GM12878 (cell line): ENCODE measurements around the gene SPSB2. TPM values are rescaled to one million over a fixed set of nuclear protein-coding genes. Genes with fewer than 3 reads are reported as not detected.

ENCODE experiments used
- ATAC-seq: fragments of 200-7000 bp; cut with Tn5 transposase; 3 replicates; pipeline ENCODE4 v1.9.1; 2020; ENCODE audit warnings: mild to moderate bottlenecking, moderate library complexity
- BruUV-seq: library from RNA; stranded (reverse); fragments of 400-500 nt; replicated peaks from 2 replicates; lab custom pipeline; 2021; lab: Mats Ljungman, UMichigan
- CTCF ChIA-PET: fragments of 300-600 bp; sonication (Branson Sonifier 250); formaldehyde crosslinking; extraction: SDS; loops from one replicate; lab custom pipeline; 2021; ENCODE audit warnings: inconsistent platforms; lab: Yijun Ruan, JAX
- POLR2A ChIA-PET: fragments of 350-600 bp; formaldehyde crosslinking; extraction: SDS; loops from one replicate; lab custom pipeline; 2021; ENCODE audit warnings: inconsistent platforms; lab: Charles Lee
- RAD21 ChIA-PET: fragments of 300-600 bp; sonication (Branson Sonifier 250); formaldehyde crosslinking; loops from one replicate; lab custom pipeline; 2023; ENCODE audit warnings: antibody characterized with exemption; ENCODE audit not compliant: unreplicated experiment; lab: Charles Lee
- SMC1A ChIA-PET: fragments of 300-600 bp; sonication (Branson Sonifier 250); formaldehyde crosslinking; loops from one replicate; lab custom pipeline; 2023; ENCODE audit not compliant: unreplicated experiment, uncharacterized antibody; lab: Charles Lee
- DNase-seq: peaks from one replicate; pipeline ENCODE4 v3.0.0-alpha.2; 2011; ENCODE audit warnings: low read depth, low spot score
- FAIRE-seq: peaks from 3 replicates; lab custom pipeline; 2011; peaks lifted over from hg19 to GRCh38; lab: Jason Lieb, UNC
- H2AFZ ChIP-seq: 2 replicates; pipeline ENCODE4 v1.6.0; 2011; ENCODE audit warnings: low read depth, low read length, control low read depth; ENCODE audit not compliant: control insufficient read depth
- H3K27ac ChIP-seq: 2 replicates; pipeline ENCODE4 v1.5.1; 2011; ENCODE audit warnings: control low read depth; ENCODE audit not compliant: control insufficient read depth, insufficient read depth
- H3K27me3 ChIP-seq, 2 experiments: replicated peaks in 1 of 2; 2 replicates each; pipeline versions ENCODE4 v1.6.0 to v1.6.1; 2011; ENCODE audit warnings: low read length in 1 of 2; ENCODE audit not compliant: control insufficient read depth in 2 of 2, insufficient read depth in 2 of 2
- H3K36me3 ChIP-seq, 2 experiments: 2 replicates each; pipeline ENCODE4 v1.5.1; 2011; ENCODE audit warnings: low read length in 1 of 2; ENCODE audit not compliant: control insufficient read depth in 2 of 2, insufficient read depth in 2 of 2
- H3K4me1 ChIP-seq: 2 replicates; pipeline ENCODE4 v1.6.1; 2011; ENCODE audit warnings: mild to moderate bottlenecking, low read length, moderate library complexity, mixed read lengths; ENCODE audit not compliant: control insufficient read depth, insufficient read depth
- H3K4me2 ChIP-seq: 2 replicates; pipeline ENCODE4 v1.6.0; 2011; ENCODE audit warnings: control low read depth; ENCODE audit not compliant: control insufficient read depth, insufficient read depth
- H3K4me3 ChIP-seq: fragments of 200-600 bp; sonication (generic); 2 replicates; pipeline ENCODE4 v1.5.1; 2016
- H3K79me2 ChIP-seq: 2 replicates; pipeline ENCODE4 v1.6.0; 2011; ENCODE audit warnings: low read length; ENCODE audit not compliant: control insufficient read depth, insufficient read depth
- H3K9ac ChIP-seq: 2 replicates; pipeline ENCODE4 v1.8.0; 2011; ENCODE audit warnings: low read length, control low read depth, mixed read lengths; ENCODE audit not compliant: control insufficient read depth, insufficient read depth
- H3K9me3 ChIP-seq: replicated peaks from 3 replicates; pipeline ENCODE4 v1.5.1; 2011; ENCODE audit warnings: mild to moderate bottlenecking, low read length; ENCODE audit not compliant: control insufficient read depth, insufficient read depth
- H4K20me1 ChIP-seq: 2 replicates; pipeline ENCODE4 v1.6.0; 2011; ENCODE audit not compliant: control insufficient read depth, insufficient read depth
- IKZF2 ChIP-seq, 2 experiments: fragments of 450-650 bp; IDR thresholded peaks; 2 replicates each; pipeline ENCODE4 v1.6.1; 2017; ENCODE audit warnings: mild to moderate bottlenecking in 2 of 2, moderate library complexity in 2 of 2
- RBBP5 ChIP-seq: fragments of 200-600 bp; sonication (generic); conservative IDR thresholded peaks from 2 replicates; pipeline ENCODE4 v1.6.1; 2016
- SIX5 ChIP-seq: IDR thresholded peaks from 2 replicates; pipeline ENCODE4 v1.6.1; 2011; ENCODE audit warnings: mild to moderate bottlenecking, low read depth, low read length, moderate library complexity; ENCODE audit not compliant: severe bottlenecking
- SUPT20H ChIP-seq: IDR thresholded peaks from 2 replicates; pipeline ENCODE4 v1.6.1; 2011; ENCODE audit warnings: low read depth, mild to moderate bottlenecking, low read length, moderate library complexity, borderline replicate concordance; ENCODE audit not compliant: control insufficient read depth
- WGBS: methylation state at CpG from one replicate; pipeline ENCODE4 v1.1.6; 2016; ENCODE audit warnings: low lambda C conversion rate; ENCODE audit not compliant: insufficient replicate concordance, insufficient coverage; ENCODE audit errors: missing lambda C conversion rate; 5-methylcytosine and 5-hydroxymethylcytosine counted together
- in situ Hi-C: fragments of 300-500 bp; cut with MboI; formaldehyde crosslinking; loops from 9 replicates; pipeline ENCODE4 v1.14.3; 2018; ENCODE audit warnings: mixed read lengths
- intact Hi-C: fragments of 100-400 bp; cut with micrococcal nuclease; formaldehyde crosslinking; loops from one replicate; pipeline ENCODE4 v1.14.2; 2022; ENCODE audit not compliant: unreplicated experiment
- polyA plus RNA-seq, 11 experiments: library from polyadenylated mRNA; depleted of rRNA in 4 of 11; unstranded in 6 of 11; stranded (reverse) in 5 of 11; fragments of >200 nt; fragmentation: Nextera tagmentation in 4 of 11; fragmentation: Illumina TruSeq in 1 of 11; extraction: Ambion mirVana in 4 of 11; extraction: Trizol in 1 of 11; gene quantifications; 1 replicate in 1 of 11; 2 replicates in 10 of 11; pipeline versions ENCODE4 v1.2.1 to v1.2.3, GENCODE V29; 2011 to 2016; ENCODE audit warnings: inconsistent platforms in 2 of 11, missing spikeins in 2 of 11, low read depth in 1 of 11
- total RNA-seq, 4 experiments: library from RNA; depleted of rRNA in 3 of 4; stranded (reverse); fragments of >200 nt in 3 of 4; fragmentation: Illumina TruSeq in 1 of 4; extraction: Trizol in 1 of 4; gene quantifications; 2 replicates each; pipeline versions ENCODE4 v1.2.1 to v1.2.3, GENCODE V29; 2013 to 2021
- TF ChIP-seq, protein P1 (sequence below): fragments of 450-650 bp; IDR thresholded peaks from 2 replicates; pipeline ENCODE4 v1.6.1; 2017; ENCODE audit warnings: low read depth, mild to moderate bottlenecking, moderate library complexity
- TF ChIP-seq, protein P2 (sequence below): IDR thresholded peaks from 2 replicates; pipeline ENCODE4 v1.6.1; 2011; ENCODE audit warnings: low read depth, mild to moderate bottlenecking, low read length, moderate library complexity, borderline replicate concordance; ENCODE audit errors: extremely low read depth
- TF ChIP-seq, protein P3 (sequence below): IDR thresholded peaks from 2 replicates; pipeline ENCODE4 v1.6.1; 2012; ENCODE audit warnings: low read depth, low read length, improper control_type of control experiment
- TF ChIP-seq, protein P4 (sequence below): fragments of 450-650 bp; IDR thresholded peaks from 2 replicates; pipeline ENCODE4 v1.6.1; 2014; ENCODE audit warnings: mild to moderate bottlenecking
- TF ChIP-seq, protein P5 (sequence below): IDR thresholded peaks from 2 replicates; pipeline ENCODE4 v1.6.1; 2011; ENCODE audit warnings: borderline replicate concordance, low read depth, mild to moderate bottlenecking, moderate library complexity, low read length; ENCODE audit not compliant: insufficient read depth, poor library complexity, severe bottlenecking

SPSB2 gene
- total and polyA plus RNA-seq, 10 of the 15 experiments (the other 5 are each of a cell fraction or from before 2014, with no cell fraction given) = 0.08 to 5.6 (median 2.7) TPM

DNA sequence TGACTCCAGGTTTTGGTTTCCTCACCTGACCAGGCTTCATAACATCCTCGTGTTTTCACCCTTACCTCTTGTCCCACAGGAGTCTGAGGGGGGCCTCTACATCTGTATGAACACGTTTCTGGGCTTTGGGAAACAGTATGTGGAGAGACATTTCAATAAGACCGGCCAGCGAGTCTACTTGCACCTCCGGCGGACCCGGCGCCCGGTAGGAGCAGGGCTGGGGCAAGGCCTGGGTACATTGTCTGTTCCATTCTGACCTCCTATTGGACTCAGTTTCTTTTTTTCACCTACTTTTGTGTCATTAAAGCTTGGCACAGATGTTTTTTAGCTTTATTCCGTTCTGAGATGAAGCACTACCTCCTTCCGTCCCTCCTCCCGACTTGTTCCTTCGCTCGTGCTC is 17.8 kb downstream of the SPSB2 start:
- ChIA-PET SMC1A (interaction anchor here (4.8 kb wide), 1 partner anchor 12 kb away, joined by 42 read pairs; the partner anchor contains the start of gene TPI1), RAD21 (interaction anchor here (5.6 kb wide), 1 partner anchor 18 kb away, joined by 41 read pairs; the partner anchor contains the start of gene SPSB2), CTCF (interaction anchor here (9.9 kb wide), 1 partner anchor 14 kb away, joined by 173 read pairs; the partner anchor contains the start of genes SPSB2 and TPI1), POLR2A (interaction anchor here (5.0 to 8.9 kb wide), 2 partner anchors 12 to 17 kb away, joined by 52 to 84 read pairs; partner anchors contain the start of genes SPSB2 and TPI1)
- H3K27me3 ChIP-seq = no peaks in the 10 kb centered on the region
- in situ Hi-C loops = no loop called here
- H2AFZ ChIP-seq = no peak overlapping the region
- H3K4me1 ChIP-seq = peaks cover 9% of the 10 kb centered on the region; the same call in 1 of the 2 replicates
- H3K36me3 ChIP-seq = peaks cover 31 to 32% of the 10 kb centered on the region in 2 experiments
- no peaks in the 10 kb centered on the region for H4K20me1 ChIP-seq
- H3K9ac ChIP-seq = no peak overlapping the region
- 83% methylated on average over 14 of the region's 14 CpGs for WGBS
- no peak overlapping the region for H3K27ac ChIP-seq
- H3K4me2 ChIP-seq = no peak overlapping the region
- ATAC-seq = no peak
- DNase-seq = no peak
- FAIRE-seq = no peak
- peaks cover 25% of the 10 kb centered on the region for H3K79me2 ChIP-seq
- H3K9me3 ChIP-seq = no peaks in the 10 kb centered on the region
- no peak overlapping the region for H3K4me3 ChIP-seq
- TF ChIP-seq SIX5 = no peak
- TF ChIP-seq, protein P1, sequence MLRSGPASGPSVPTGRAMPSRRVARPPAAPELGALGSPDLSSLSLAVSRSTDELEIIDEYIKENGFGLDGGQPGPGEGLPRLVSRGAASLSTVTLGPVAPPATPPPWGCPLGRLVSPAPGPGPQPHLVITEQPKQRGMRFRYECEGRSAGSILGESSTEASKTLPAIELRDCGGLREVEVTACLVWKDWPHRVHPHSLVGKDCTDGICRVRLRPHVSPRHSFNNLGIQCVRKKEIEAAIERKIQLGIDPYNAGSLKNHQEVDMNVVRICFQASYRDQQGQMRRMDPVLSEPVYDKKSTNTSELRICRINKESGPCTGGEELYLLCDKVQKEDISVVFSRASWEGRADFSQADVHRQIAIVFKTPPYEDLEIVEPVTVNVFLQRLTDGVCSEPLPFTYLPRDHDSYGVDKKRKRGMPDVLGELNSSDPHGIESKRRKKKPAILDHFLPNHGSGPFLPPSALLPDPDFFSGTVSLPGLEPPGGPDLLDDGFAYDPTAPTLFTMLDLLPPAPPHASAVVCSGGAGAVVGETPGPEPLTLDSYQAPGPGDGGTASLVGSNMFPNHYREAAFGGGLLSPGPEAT = no peak
- TF ChIP-seq, protein P2, sequence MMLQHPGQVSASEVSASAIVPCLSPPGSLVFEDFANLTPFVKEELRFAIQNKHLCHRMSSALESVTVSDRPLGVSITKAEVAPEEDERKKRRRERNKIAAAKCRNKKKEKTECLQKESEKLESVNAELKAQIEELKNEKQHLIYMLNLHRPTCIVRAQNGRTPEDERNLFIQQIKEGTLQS = no peak
- no peak for TF ChIP-seq SUPT20H
- TF ChIP-seq IKZF2 (IDR thresholded peaks at IDR 0.05) = no peak
- TF ChIP-seq, protein P3, sequence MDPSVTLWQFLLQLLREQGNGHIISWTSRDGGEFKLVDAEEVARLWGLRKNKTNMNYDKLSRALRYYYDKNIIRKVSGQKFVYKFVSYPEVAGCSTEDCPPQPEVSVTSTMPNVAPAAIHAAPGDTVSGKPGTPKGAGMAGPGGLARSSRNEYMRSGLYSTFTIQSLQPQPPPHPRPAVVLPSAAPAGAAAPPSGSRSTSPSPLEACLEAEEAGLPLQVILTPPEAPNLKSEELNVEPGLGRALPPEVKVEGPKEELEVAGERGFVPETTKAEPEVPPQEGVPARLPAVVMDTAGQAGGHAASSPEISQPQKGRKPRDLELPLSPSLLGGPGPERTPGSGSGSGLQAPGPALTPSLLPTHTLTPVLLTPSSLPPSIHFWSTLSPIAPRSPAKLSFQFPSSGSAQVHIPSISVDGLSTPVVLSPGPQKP = no peak
- no peak for TF ChIP-seq RBBP5
- TF ChIP-seq, protein P4, sequence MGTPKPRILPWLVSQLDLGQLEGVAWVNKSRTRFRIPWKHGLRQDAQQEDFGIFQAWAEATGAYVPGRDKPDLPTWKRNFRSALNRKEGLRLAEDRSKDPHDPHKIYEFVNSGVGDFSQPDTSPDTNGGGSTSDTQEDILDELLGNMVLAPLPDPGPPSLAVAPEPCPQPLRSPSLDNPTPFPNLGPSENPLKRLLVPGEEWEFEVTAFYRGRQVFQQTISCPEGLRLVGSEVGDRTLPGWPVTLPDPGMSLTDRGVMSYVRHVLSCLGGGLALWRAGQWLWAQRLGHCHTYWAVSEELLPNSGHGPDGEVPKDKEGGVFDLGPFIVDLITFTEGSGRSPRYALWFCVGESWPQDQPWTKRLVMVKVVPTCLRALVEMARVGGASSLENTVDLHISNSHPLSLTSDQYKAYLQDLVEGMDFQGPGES = no peak
- TF ChIP-seq, protein P5, sequence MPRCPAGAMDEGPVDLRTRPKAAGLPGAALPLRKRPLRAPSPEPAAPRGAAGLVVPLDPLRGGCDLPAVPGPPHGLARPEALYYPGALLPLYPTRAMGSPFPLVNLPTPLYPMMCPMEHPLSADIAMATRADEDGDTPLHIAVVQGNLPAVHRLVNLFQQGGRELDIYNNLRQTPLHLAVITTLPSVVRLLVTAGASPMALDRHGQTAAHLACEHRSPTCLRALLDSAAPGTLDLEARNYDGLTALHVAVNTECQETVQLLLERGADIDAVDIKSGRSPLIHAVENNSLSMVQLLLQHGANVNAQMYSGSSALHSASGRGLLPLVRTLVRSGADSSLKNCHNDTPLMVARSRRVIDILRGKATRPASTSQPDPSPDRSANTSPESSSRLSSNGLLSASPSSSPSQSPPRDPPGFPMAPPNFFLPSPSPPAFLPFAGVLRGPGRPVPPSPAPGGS = no peak
- intact Hi-C loops = no loop called here
- BruUV-seq = no TSS peak
